Gastroesophageal sphincter (tissue), 4 donors: ENCODE measurements around the gene ITGAL. TPM values are rescaled to one million over a fixed set of nuclear protein-coding genes. Genes with fewer than 3 reads are reported as not detected.

ENCODE experiments used
- ATAC-seq: fragments of 150-250 bp; one replicate; pipeline ENCODE4 v1.9.1; 2016; ENCODE audit warnings: mild to moderate bottlenecking, moderate library complexity
- H3K27ac ChIP-seq, 4 donors: fragments of 200-600 bp; sonication (generic) in 3 of 4; 1 replicate in 3 of 4; 2 replicates in 1 of 4; pipeline ENCODE4 v1.5.1; 2016 to 2019
- H3K27me3 ChIP-seq: fragments of 200-600 bp; sonication (generic); one replicate; pipeline ENCODE4 v1.5.1; 2019
- H3K36me3 ChIP-seq, 2 donors: fragments of 200-600 bp; sonication (generic); one replicate each; pipeline ENCODE4 v1.5.1; 2019; ENCODE audit warnings: control low read depth in 1 of 2
- H3K4me1 ChIP-seq, 3 donors: fragments of 200-600 bp; sonication (generic); 1 replicate in 2 of 3; 2 replicates in 1 of 3; pipeline ENCODE4 v1.5.1; 2016 to 2019; ENCODE audit warnings: control low read depth in 2 of 3
- H3K4me3 ChIP-seq, 2 donors: fragments of 200-600 bp; sonication (generic); one replicate each; pipeline ENCODE4 v1.5.1; 2019; ENCODE audit warnings: mild to moderate bottlenecking in 1 of 2, moderate library complexity in 1 of 2
- H3K9me3 ChIP-seq, 3 donors: fragments of 200-600 bp; sonication (generic); one replicate each; pipeline ENCODE4 v1.5.1; 2017 to 2019; ENCODE audit warnings: control low read depth in 2 of 3
- CTCF ChIP-seq, 4 experiments: fragments of 200-600 bp in 2 of 4; fragments of 450-650 bp in 2 of 4; sonication (generic) in 1 of 4; IDR thresholded peaks; one replicate each; pipeline ENCODE4 v1.5.1; 2017 to 2019; ENCODE audit warnings: antibody characterized with exemption in 4 of 4, mild to moderate bottlenecking in 2 of 4, moderate library complexity in 2 of 4
- EP300 ChIP-seq: sonication (generic); formaldehyde crosslinking; IDR thresholded peaks from one replicate; pipeline ENCODE4 v1.6.1; 2017; ENCODE audit warnings: antibody characterized with exemption, mild to moderate bottlenecking
- POLR2A ChIP-seq, 2 donors: fragments of 450-650 bp; IDR thresholded peaks; one replicate each; pipeline ENCODE4 v1.6.1; 2017; ENCODE audit warnings: antibody characterized with exemption in 2 of 2, mild to moderate bottlenecking in 2 of 2, moderate library complexity in 1 of 2
- POLR2AphosphoS5 ChIP-seq: sonication (generic); formaldehyde crosslinking; IDR thresholded peaks from one replicate; pipeline ENCODE4 v1.6.1; 2017; ENCODE audit warnings: antibody characterized with exemption
- WGBS, 2 donors: methylation state at CpG; one replicate each; pipeline ENCODE4 v1.1.5; 2018; ENCODE audit warnings: low coverage in 1 of 2; 5-methylcytosine and 5-hydroxymethylcytosine counted together
- total RNA-seq, 4 donors: library from RNA; depleted of rRNA; stranded (reverse); fragments of >200 nt; gene quantifications; one replicate each; pipeline ENCODE4 v1.1.0, GENCODE V29; 2016

The ITGAL gene
- total RNA-seq, 4 donors from 2014 or later: 0.30 to 4.2 (median 0.97) TPM

- TF ChIP-seq POLR2AphosphoS5 (no peak), POLR2A (IDR thresholded peaks at IDR 0.05) (no peak), EP300 (no peak), CTCF (IDR thresholded peaks at IDR 0.05) (no peak)
- no peaks in the 10 kb centered on the region for H3K9me3 ChIP-seq
- no peak overlapping the region for H3K4me3 ChIP-seq
- H3K27me3 ChIP-seq: no peaks in the 10 kb centered on the region
- peaks cover 0 to 31% of the 10 kb centered on the region in 2 donors for H3K36me3 ChIP-seq
- 90 to 100% methylated on average over 2 to 10 of the region's 57 CpGs for WGBS, 2 donors
- H3K27ac ChIP-seq: peak overlapping the region in 2 of 4 donors; percentile 15 to 95
- peaks cover 0 to 50% (median 24%) of the 10 kb centered on the region in 3 donors for H3K4me1 ChIP-seq
- no peak for ATAC-seq
These were observed 60.0 kb downstream of the ITGAL start for GRCh38 chr16:30532285-30533145.

- no peak for ATAC-seq
- H3K4me3 ChIP-seq: peak overlapping the region in 1 of 2 donors; percentile 85
- 80% methylated on average over 6 of the region's 11 CpGs; no CpG with 5 or more reads in 1 of the 2 donors for WGBS, 2 donors
These were observed 60.6 kb downstream of the ITGAL start for GRCh38 chr16:30533146-30533522.

GRCh38 chr16:30533748-30534367 is 61.3 kb downstream of the ITGAL start:
- Histone ChIP-seq H3K4me1 (peaks cover 0 to 37% (median 17%) of the 10 kb centered on the region in 3 donors), H3K36me3 (peaks cover 0 to 31% of the 10 kb centered on the region in 2 donors), H3K4me3 (peak overlapping the region; percentile 67 to 85), H3K9me3 (no peaks in the 10 kb centered on the region), H3K27ac (peak overlapping the region; percentile 94 to 97 (median 95)), H3K27me3 (no peaks in the 10 kb centered on the region)
- ATAC-seq: no peak
- WGBS, 2 donors: 23% methylated on average over 11 of the region's 29 CpGs; no CpG with 5 or more reads in 1 of the 2 donors
- no peak for TF ChIP-seq POLR2AphosphoS5
- no peak for TF ChIP-seq CTCF (IDR thresholded peaks at IDR 0.05)
- no peak for TF ChIP-seq EP300
- TF ChIP-seq POLR2A (IDR thresholded peaks at IDR 0.05): no peak

More at GRCh38 chr16:30533146-30533522, 60.6 kb downstream of the ITGAL start:
- TF ChIP-seq CTCF (IDR thresholded peaks at IDR 0.05): no peak
- no peak for TF ChIP-seq EP300
- no peak for TF ChIP-seq POLR2A (IDR thresholded peaks at IDR 0.05)
- no peak for TF ChIP-seq POLR2AphosphoS5
- Histone ChIP-seq H3K4me1 (peaks cover 0 to 44% (median 18%) of the 10 kb centered on the region in 3 donors), H3K27me3 (no peaks in the 10 kb centered on the region), H3K27ac (peak overlapping the region in 2 of 4 donors; percentile 94 to 95), H3K9me3 (no peaks in the 10 kb centered on the region), H3K36me3 (peaks cover 0 to 31% of the 10 kb centered on the region in 2 donors)

- peaks cover 0 to 32% (median 17%) of the 10 kb centered on the region in 3 donors for H3K4me1 ChIP-seq
- H3K27me3 ChIP-seq: no peaks in the 10 kb centered on the region
- no peaks in the 10 kb centered on the region for H3K9me3 ChIP-seq
- peak; percentile 94 for ATAC-seq
- H3K27ac ChIP-seq: peak within 1 kb of the TSS; percentile 94 to 97 (median 95)
- TF ChIP-seq POLR2A (IDR thresholded peaks at IDR 0.05) (peak; percentile 37 to 52), EP300 (no peak), POLR2AphosphoS5 (peak; percentile 75), CTCF (IDR thresholded peaks at IDR 0.05) (peak in 1 of 4 experiments; percentile 4)
- H3K4me3 ChIP-seq: peak within 1 kb of the TSS; percentile 67 to 85
- WGBS, 2 donors: 0% methylated on average over 1 to 14 of the region's 70 CpGs
- peaks cover 0 to 31% of the 10 kb centered on the region in 2 donors for H3K36me3 ChIP-seq
These were observed 62.0 kb downstream of the ITGAL start, which contains the start of gene ZNF747 for GRCh38 chr16:30534368-30535105. Gene ZNF747, minus strand, starts transcription at chr16:30534858. Its CDS starts 179 bp downstream, at chr16:30534679.
